ENCODE results near the gene DUS1L.
A peak's percentile ranks its signal among the peaks of the same experiment; 100 is the strongest.

The DUS1L gene

DNA sequence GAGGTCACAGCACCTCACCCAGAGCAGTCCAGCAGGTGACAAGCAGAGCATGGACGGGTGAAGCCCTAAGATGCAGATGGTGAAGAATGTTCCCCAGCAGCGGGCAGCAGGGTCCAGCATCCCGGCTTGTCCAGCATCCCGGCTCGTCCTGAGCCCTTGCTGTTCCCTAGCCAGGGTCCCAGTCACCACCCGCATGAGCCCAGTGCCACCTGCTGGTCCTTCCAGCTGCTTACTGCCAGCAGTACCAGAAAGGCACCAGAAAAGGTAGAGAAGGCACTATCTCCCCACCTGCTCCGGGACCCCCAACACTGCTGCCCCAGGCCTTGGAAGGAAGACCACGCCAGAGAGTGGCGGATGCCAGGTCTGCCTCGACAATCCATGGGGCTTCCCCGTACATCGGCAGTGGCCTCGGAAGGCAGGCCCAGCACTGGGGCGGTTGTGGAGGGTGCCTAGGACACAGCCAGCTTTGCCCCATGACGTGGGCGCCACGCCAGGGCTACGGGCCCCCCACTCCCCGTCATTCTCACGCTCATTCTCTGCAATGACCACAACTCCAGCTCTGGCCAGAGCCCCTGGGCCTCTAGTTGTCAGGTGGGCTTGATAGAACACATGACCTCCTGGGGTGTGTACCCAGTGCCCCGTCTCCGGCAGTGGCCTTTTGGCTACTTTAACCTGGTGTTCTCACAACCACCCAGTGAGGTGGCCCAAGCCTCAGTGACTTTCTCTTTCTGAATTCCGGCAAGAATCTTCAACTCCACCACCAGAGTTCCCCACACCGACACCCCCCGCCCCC is 44.3 kb downstream of the DUS1L start:
- no peaks in the 10 kb centered on the region for H3K9me3 Mint-ChIP-seq
- peak overlapping the region; percentile 73 for H3K4me3 Mint-ChIP-seq
- peaks cover 5% of the 10 kb centered on the region for H3K36me3 Mint-ChIP-seq (ENCODE audit: insufficient read depth)
- DNase-seq (ENCODE audit: low spot score in 2 of 2) (no peak), ATAC-seq (replicated peaks; ENCODE audit: extremely low read depth, poor library complexity, severe bottlenecking) (no peak)
- H3K27me3 Mint-ChIP-seq: no peaks in the 10 kb centered on the region
- no peak overlapping the region for H3K27ac Mint-ChIP-seq (ENCODE audit: low read depth)
- peaks cover 26% of the 10 kb centered on the region for H3K4me1 Mint-ChIP-seq

GRCh38 chr17:82020572-82021106 is 45.0 kb downstream of the DUS1L start:
- Mint-ChIP-seq H3K4me1 (peaks cover 26% of the 10 kb centered on the region), H3K9me3 (no peaks in the 10 kb centered on the region), H3K27me3 (no peaks in the 10 kb centered on the region), H3K4me3 (peak overlapping the region; percentile 34), H3K36me3 (ENCODE audit: insufficient read depth) (peaks cover 5% of the 10 kb centered on the region), H3K27ac (ENCODE audit: low read depth) (no peak overlapping the region)
- ATAC-seq (replicated peaks; ENCODE audit: extremely low read depth, poor library complexity, severe bottlenecking) (no peak), DNase-seq (ENCODE audit: low spot score in 2 of 2) (no peak)

DNA sequence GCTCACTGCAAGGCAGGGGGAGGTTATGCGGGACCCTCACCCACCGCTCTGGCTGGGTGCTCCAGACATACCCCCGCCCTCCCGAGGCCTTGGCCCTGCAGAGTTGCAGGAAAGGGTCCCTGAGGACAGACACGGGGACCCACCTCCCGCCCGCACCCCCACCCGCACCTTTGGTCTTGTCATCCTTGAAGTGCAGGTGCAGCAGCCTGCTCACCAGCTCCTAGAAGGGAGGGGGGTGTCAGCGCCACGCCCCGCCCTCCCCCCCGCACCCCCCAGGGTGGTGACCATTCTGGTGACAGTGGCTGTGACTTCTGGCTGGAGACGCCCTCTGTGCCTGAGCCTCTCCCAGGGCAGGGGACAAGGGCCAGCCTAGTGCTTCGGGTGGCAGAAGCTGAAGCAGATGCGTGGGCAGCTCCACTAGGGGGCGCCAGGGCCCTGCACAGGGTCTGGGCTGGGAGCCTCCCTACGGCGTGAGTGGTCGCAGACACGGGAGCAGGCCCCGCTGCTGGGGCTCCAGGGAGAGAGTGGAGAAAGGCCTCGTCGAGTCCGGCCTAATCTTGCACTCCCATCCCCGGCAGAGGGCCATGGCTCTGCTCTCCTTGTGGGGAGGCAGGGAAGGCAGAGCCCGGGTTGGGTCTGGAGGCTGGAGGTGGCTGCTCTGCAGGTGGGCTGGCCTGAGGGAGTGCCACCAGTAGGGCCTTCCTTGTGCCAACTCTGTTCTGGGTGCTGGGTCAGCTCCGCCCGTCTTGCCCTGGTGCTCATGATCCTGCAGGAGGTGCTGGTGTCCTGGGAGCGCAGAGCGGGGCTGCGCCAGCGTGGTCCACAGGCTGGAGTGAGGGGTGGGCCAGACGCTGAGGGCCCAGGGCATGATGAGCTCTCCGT is 45.7 kb downstream of the DUS1L start:
- H3K4me3 Mint-ChIP-seq: peak overlapping the region; percentile 34
- H3K36me3 Mint-ChIP-seq (ENCODE audit: insufficient read depth): peaks cover 5% of the 10 kb centered on the region
- peak in 1 of 2 donors; percentile 40 for DNase-seq (ENCODE audit: low spot score in 2 of 2)
- H3K4me1 Mint-ChIP-seq: peaks cover 26% of the 10 kb centered on the region
- H3K27me3 Mint-ChIP-seq: no peaks in the 10 kb centered on the region
- H3K9me3 Mint-ChIP-seq: no peaks in the 10 kb centered on the region
- H3K27ac Mint-ChIP-seq (ENCODE audit: low read depth): no peak overlapping the region
- no peak for ATAC-seq (replicated peaks; ENCODE audit: extremely low read depth, poor library complexity, severe bottlenecking)

GRCh38 chr17:82018989-82019689 is 46.5 kb downstream of the DUS1L start:
- no peak overlapping the region for H3K4me3 Mint-ChIP-seq
- H3K4me1 Mint-ChIP-seq: peaks cover 24% of the 10 kb centered on the region
- no peak for DNase-seq (ENCODE audit: low spot score in 2 of 2)
- H3K9me3 Mint-ChIP-seq: no peaks in the 10 kb centered on the region
- H3K27ac Mint-ChIP-seq (ENCODE audit: low read depth): no peak overlapping the region
- H3K36me3 Mint-ChIP-seq (ENCODE audit: insufficient read depth): peaks cover 5% of the 10 kb centered on the region
- no peak for ATAC-seq (replicated peaks; ENCODE audit: extremely low read depth, poor library complexity, severe bottlenecking)
- no peaks in the 10 kb centered on the region for H3K27me3 Mint-ChIP-seq

GRCh38 chr17:82018152-82018988 is 47.2 kb downstream of the DUS1L start:
- H3K9me3 Mint-ChIP-seq: no peaks in the 10 kb centered on the region
- ATAC-seq (replicated peaks; ENCODE audit: extremely low read depth, poor library complexity, severe bottlenecking) (no peak), DNase-seq (ENCODE audit: low spot score in 2 of 2) (no peak)
- H3K4me3 Mint-ChIP-seq: no peak overlapping the region
- peak overlapping the region; percentile 13 for H3K27ac Mint-ChIP-seq (ENCODE audit: low read depth)
- no peaks in the 10 kb centered on the region for H3K27me3 Mint-ChIP-seq
- peaks cover 19% of the 10 kb centered on the region for H3K4me1 Mint-ChIP-seq
- peaks cover 5% of the 10 kb centered on the region for H3K36me3 Mint-ChIP-seq (ENCODE audit: insufficient read depth)

DNA sequence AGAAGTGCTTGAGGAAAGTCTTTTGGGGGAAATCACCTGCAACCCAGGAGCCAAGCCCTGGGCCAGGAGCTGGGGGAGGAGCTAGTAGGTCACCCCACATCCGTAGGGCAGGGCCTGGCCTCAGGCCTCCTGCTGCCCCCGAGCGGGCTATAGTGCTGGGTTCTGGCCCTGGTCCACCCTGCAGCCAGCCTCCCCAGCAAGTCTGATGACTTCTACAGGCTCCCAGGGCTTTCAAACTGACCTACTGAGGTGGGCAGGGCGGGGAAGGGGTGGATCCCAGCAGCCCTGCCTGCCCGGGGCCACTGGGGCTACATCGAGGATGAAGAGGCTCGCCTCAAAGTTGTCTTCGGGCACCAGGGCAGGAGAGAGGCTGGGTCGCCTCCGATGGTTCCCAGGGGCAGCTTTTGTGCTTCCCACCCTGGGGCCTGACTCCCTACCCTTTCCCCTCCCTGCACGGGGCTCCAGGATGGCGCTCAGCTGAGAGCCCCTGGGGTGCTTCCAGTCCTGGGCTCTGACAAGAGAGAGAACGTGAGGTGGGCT is 47.9 kb downstream of the DUS1L start:
- peaks cover 19% of the 10 kb centered on the region for H3K4me1 Mint-ChIP-seq
- H3K9me3 Mint-ChIP-seq: no peaks in the 10 kb centered on the region
- H3K27me3 Mint-ChIP-seq: no peaks in the 10 kb centered on the region
- ATAC-seq (replicated peaks; ENCODE audit: extremely low read depth, poor library complexity, severe bottlenecking) (no peak), DNase-seq (ENCODE audit: low spot score in 2 of 2) (no peak)
- no peak overlapping the region for H3K27ac Mint-ChIP-seq (ENCODE audit: low read depth)
- H3K4me3 Mint-ChIP-seq: no peak overlapping the region
- H3K36me3 Mint-ChIP-seq (ENCODE audit: insufficient read depth): peaks cover 3% of the 10 kb centered on the region

GRCh38 chr17:82016875-82017459 is 48.6 kb downstream of the DUS1L start:
- no peaks in the 10 kb centered on the region for H3K9me3 Mint-ChIP-seq
- H3K4me3 Mint-ChIP-seq: no peak overlapping the region
- ATAC-seq (replicated peaks; ENCODE audit: extremely low read depth, poor library complexity, severe bottlenecking) (no peak), DNase-seq (ENCODE audit: low spot score in 2 of 2) (no peak)
- H3K36me3 Mint-ChIP-seq (ENCODE audit: insufficient read depth): no peaks in the 10 kb centered on the region
- no peaks in the 10 kb centered on the region for H3K27me3 Mint-ChIP-seq
- H3K27ac Mint-ChIP-seq (ENCODE audit: low read depth): no peak overlapping the region
- peaks cover 17% of the 10 kb centered on the region for H3K4me1 Mint-ChIP-seq

DNA sequence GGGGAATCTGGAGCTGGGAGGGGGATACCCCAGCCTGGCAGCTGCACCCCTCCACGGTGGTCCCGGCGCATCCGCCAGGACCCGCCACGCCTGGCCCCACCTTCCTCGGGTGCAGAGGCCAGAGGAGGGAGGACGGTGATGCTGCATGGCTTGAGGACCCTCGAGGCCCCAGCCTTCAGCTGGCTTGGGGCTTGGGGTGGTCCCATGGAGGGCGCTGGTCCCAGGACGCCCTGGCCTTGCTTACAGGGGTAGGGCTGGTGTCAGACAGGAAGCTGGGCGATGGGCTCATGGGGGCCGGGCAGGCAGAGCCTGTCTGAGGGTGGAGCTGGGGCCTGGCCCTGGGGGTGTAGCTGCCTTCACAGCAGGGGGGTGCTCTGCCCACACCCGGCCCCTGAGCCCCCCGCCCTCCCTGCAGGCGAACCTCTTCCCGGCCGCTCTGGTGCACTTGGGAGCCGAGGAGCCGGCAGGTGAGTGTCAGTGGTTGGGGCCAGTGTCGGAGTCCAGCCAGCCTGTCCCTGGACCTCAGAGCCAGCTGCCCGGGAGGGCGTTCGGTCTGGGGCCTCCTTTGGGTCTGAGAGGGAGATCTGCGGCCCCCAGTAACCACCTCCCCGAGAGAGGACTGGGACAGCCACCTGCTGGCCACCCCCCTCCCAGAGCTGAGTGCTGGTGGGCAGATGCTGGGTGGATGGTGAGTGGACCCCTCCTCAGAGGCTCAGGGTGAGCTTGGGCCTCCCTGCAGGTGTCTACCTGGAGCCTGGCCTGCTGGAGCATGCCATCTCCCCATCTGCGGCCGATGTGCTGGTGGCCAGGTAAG is 49.3 kb downstream of the DUS1L start:
- Mint-ChIP-seq H3K9me3 (no peaks in the 10 kb centered on the region), H3K27me3 (no peaks in the 10 kb centered on the region), H3K36me3 (ENCODE audit: insufficient read depth) (no peaks in the 10 kb centered on the region), H3K4me1 (peaks cover 10% of the 10 kb centered on the region), H3K4me3 (no peak overlapping the region), H3K27ac (ENCODE audit: low read depth) (no peak overlapping the region)
- no peak for DNase-seq (ENCODE audit: low spot score in 2 of 2)
- ATAC-seq (replicated peaks; ENCODE audit: extremely low read depth, poor library complexity, severe bottlenecking): no peak

GRCh38 chr17:82015311-82015971 is 50.2 kb downstream of the DUS1L start:
- H3K27me3 Mint-ChIP-seq: no peaks in the 10 kb centered on the region
- peaks cover 6% of the 10 kb centered on the region for H3K4me1 Mint-ChIP-seq
- no peaks in the 10 kb centered on the region for H3K9me3 Mint-ChIP-seq
- DNase-seq (ENCODE audit: low spot score in 2 of 2) (no peak), ATAC-seq (replicated peaks; ENCODE audit: extremely low read depth, poor library complexity, severe bottlenecking) (no peak)
- H3K27ac Mint-ChIP-seq (ENCODE audit: low read depth): no peak overlapping the region
- no peaks in the 10 kb centered on the region for H3K36me3 Mint-ChIP-seq (ENCODE audit: insufficient read depth)
- no peak overlapping the region for H3K4me3 Mint-ChIP-seq

DNA sequence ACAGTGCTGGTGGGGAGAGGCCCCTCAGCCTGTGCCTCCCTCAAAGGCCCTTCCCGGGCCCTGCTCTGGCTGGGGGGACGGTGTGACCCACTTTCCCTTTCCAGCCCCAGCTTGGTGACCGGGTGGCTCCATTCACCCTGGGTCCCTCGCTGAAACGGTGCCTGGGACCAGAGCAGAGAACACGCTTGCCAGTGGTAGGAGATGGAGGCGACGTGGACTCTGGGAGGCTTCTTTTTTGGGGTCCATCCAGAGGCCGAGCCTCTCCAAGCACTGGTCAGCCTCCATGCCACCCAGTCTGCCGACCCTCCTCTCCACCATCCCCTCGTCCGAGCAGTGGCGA is 50.7 kb downstream of the DUS1L start:
- no peak overlapping the region for H3K4me3 Mint-ChIP-seq
- H3K36me3 Mint-ChIP-seq (ENCODE audit: insufficient read depth): no peaks in the 10 kb centered on the region
- peaks cover under 1% of the 10 kb centered on the region for H3K4me1 Mint-ChIP-seq
- no peak overlapping the region for H3K27ac Mint-ChIP-seq (ENCODE audit: low read depth)
- no peaks in the 10 kb centered on the region for H3K9me3 Mint-ChIP-seq
- no peaks in the 10 kb centered on the region for H3K27me3 Mint-ChIP-seq
- DNase-seq (ENCODE audit: low spot score in 2 of 2) (no peak), ATAC-seq (replicated peaks; ENCODE audit: extremely low read depth, poor library complexity, severe bottlenecking) (no peak)

Data from central memory CD8-positive, alpha-beta T cell (primary cell).